PFSK-1 (cell line): ENCODE measurements around the gene JKAMP.

ENCODE experiments used
- FOXP2 ChIP-seq: optimal IDR thresholded peaks from 2 replicates; pipeline ENCODE3; 2011; ENCODE audit warnings: borderline replicate concordance, control low read depth, inconsistent platforms; ENCODE audit not compliant: insufficient read depth; ENCODE audit errors: extremely low read length, extremely low read depth
- POLR2AphosphoS5 ChIP-seq: IDR thresholded peaks from 2 replicates; pipeline ENCODE4 v1.6.1; 2012; ENCODE audit warnings: low read depth, mild to moderate bottlenecking, control low read depth, low read length, moderate library complexity
- REST ChIP-seq, 2 experiments: IDR thresholded peaks; 2 replicates each; pipeline versions ENCODE4 v1.6.1 to v1.8.0; 2011 to 2012; ENCODE audit warnings: low read depth in 2 of 2, low read length in 2 of 2, control low read depth in 1 of 2, inconsistent platforms in 1 of 2, mild to moderate bottlenecking in 1 of 2, moderate library complexity in 1 of 2; ENCODE audit not compliant: insufficient read depth in 1 of 2
- SIN3A ChIP-seq: IDR thresholded peaks from 2 replicates; pipeline ENCODE4 v1.6.1; 2012; ENCODE audit warnings: mild to moderate bottlenecking, low read length, moderate library complexity, borderline replicate concordance; ENCODE audit not compliant: insufficient read depth
- TAF1 ChIP-seq: IDR thresholded peaks from 2 replicates; pipeline ENCODE4 v1.6.1; 2012; ENCODE audit warnings: low read length, control low read depth, borderline replicate concordance; ENCODE audit not compliant: insufficient read depth

JKAMP gene

GRCh38 chr14:59464486-59465315, 19.6 kb upstream of the JKAMP start:
- TF ChIP-seq SIN3A: no peak
- no peak for TF ChIP-seq FOXP2
- no peak for TF ChIP-seq POLR2AphosphoS5
- no peak for TF ChIP-seq REST (IDR thresholded peaks at IDR 0.05; ENCODE audit: insufficient read depth in 1 of 2, low read depth in 2 of 2, low read length in 2 of 2)
- TF ChIP-seq TAF1: no peak

- TF ChIP-seq REST (IDR thresholded peaks at IDR 0.05; ENCODE audit: insufficient read depth in 1 of 2, low read depth in 2 of 2, low read length in 2 of 2) (no peak), FOXP2 (no peak)
Observed at GRCh38 chr14:59465316-59466135, 18.8 kb upstream of the JKAMP start, which contains the start of gene GPR135. GPR135 (minus strand) TSS chr14:59465380; CDS start chr14:59465226, 154 bp downstream.

GRCh38 chr14:59474172-59474571, 10.1 kb upstream of the JKAMP start:
- no peak for TF ChIP-seq SIN3A
- TF ChIP-seq TAF1: no peak
- TF ChIP-seq FOXP2: no peak
- no peak for TF ChIP-seq POLR2AphosphoS5
- TF ChIP-seq REST (IDR thresholded peaks at IDR 0.05; ENCODE audit: insufficient read depth in 1 of 2, low read depth in 2 of 2, low read length in 2 of 2): no peak

- TF ChIP-seq TAF1 (no peak), REST (IDR thresholded peaks at IDR 0.05; ENCODE audit: insufficient read depth in 1 of 2, low read depth in 2 of 2, low read length in 2 of 2) (no peak), FOXP2 (no peak), SIN3A (no peak), POLR2AphosphoS5 (no peak)
Observed at GRCh38 chr14:59475709-59476108, 8.6 kb upstream of the JKAMP start.

GRCh38 chr14:59478540-59478939, 5.8 kb upstream of the JKAMP start:
- TF ChIP-seq SIN3A: no peak
- no peak for TF ChIP-seq POLR2AphosphoS5
- no peak for TF ChIP-seq REST (IDR thresholded peaks at IDR 0.05; ENCODE audit: insufficient read depth in 1 of 2, low read depth in 2 of 2, low read length in 2 of 2)
- no peak for TF ChIP-seq FOXP2
- no peak for TF ChIP-seq TAF1
